Lower leg skin (tissue), 4 donors: Measurements from ENCODE around the gene GLS. TPM values are rescaled to one million over a fixed set of nuclear protein-coding genes. Genes with fewer than 3 reads are reported as not detected.

Experiments
- DNase-seq, 2 donors: peaks; one replicate each; pipeline ENCODE4 v3.0.0-alpha.2; 2019; ENCODE audit warnings: low spot score in 2 of 2
- H3K4me3 ChIP-seq: fragments of 200-600 bp; sonication (generic); 2 replicates; pipeline ENCODE4 v1.5.1; 2017; ENCODE audit warnings: mild to moderate bottlenecking, low read depth; ENCODE audit not compliant: poor library complexity, severe bottlenecking
- POLR2A ChIP-seq, 2 donors: fragments of 450-650 bp; IDR thresholded peaks; one replicate each; pipeline ENCODE4 v1.6.1; 2016 to 2017; ENCODE audit warnings: antibody characterized with exemption in 2 of 2, mild to moderate bottlenecking in 1 of 2, moderate library complexity in 1 of 2
- WGBS, 2 donors: methylation state at CpG; one replicate each; pipeline ENCODE4 v1.1.5; 2018; 5-methylcytosine and 5-hydroxymethylcytosine counted together
- intact Hi-C: fragments of 100-400 bp; cut with DNase I; formaldehyde crosslinking; loops from one replicate; pipeline ENCODE4 v1.15.0; 2023; ENCODE audit warnings: low total_unique reads
- total RNA-seq, 4 donors: library from RNA; depleted of rRNA; stranded (reverse); fragments of >200 nt; gene quantifications; one replicate each; pipeline ENCODE4 v1.1.0, GENCODE V29; 2016
- TF ChIP-seq, protein P1 (sequence below), 3 donors: fragments of 450-650 bp; IDR thresholded peaks; one replicate each; pipeline ENCODE4 v1.5.1; 2016; ENCODE audit warnings: antibody characterized with exemption in 3 of 3, mild to moderate bottlenecking in 3 of 3, moderate library complexity in 2 of 3

The GLS gene
- total RNA-seq, 4 donors from 2014 or later = 55.3 to 86.2 (median 67.6) TPM

DNA sequence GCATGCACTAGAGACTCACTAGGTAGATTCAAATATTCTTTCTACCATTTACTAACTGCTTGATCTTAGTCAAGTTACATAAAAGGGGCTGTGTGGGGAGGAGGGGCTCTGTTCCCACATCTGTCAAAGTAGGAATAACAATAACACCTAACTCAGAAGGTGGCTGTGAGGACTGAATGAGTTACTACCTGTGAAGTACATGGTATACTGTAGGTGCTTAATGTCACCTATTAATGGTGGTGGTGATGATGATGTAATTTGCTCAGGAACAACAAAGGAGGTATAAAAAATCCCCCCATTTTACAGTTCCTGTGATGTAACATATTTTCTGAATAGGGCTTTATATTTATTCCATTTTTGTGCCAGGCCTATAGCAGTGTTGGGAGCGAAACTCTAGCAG, 92.6 kb downstream of the GLS start:
- TF ChIP-seq POLR2A (IDR thresholded peaks at IDR 0.05) = no peak
- TF ChIP-seq, protein P1, sequence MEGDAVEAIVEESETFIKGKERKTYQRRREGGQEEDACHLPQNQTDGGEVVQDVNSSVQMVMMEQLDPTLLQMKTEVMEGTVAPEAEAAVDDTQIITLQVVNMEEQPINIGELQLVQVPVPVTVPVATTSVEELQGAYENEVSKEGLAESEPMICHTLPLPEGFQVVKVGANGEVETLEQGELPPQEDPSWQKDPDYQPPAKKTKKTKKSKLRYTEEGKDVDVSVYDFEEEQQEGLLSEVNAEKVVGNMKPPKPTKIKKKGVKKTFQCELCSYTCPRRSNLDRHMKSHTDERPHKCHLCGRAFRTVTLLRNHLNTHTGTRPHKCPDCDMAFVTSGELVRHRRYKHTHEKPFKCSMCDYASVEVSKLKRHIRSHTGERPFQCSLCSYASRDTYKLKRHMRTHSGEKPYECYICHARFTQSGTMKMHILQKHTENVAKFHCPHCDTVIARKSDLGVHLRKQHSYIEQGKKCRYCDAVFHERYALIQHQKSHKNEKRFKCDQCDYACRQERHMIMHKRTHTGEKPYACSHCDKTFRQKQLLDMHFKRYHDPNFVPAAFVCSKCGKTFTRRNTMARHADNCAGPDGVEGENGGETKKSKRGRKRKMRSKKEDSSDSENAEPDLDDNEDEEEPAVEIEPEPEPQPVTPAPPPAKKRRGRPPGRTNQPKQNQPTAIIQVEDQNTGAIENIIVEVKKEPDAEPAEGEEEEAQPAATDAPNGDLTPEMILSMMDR (IDR thresholded peaks at IDR 0.05) = no peak
- intact Hi-C loops = no loop called here
- DNase-seq = no peak
- no peak overlapping the region for H3K4me3 ChIP-seq
- WGBS, 2 donors = 98 to 100% methylated on average over 1 of the region's 1 CpG

DNA sequence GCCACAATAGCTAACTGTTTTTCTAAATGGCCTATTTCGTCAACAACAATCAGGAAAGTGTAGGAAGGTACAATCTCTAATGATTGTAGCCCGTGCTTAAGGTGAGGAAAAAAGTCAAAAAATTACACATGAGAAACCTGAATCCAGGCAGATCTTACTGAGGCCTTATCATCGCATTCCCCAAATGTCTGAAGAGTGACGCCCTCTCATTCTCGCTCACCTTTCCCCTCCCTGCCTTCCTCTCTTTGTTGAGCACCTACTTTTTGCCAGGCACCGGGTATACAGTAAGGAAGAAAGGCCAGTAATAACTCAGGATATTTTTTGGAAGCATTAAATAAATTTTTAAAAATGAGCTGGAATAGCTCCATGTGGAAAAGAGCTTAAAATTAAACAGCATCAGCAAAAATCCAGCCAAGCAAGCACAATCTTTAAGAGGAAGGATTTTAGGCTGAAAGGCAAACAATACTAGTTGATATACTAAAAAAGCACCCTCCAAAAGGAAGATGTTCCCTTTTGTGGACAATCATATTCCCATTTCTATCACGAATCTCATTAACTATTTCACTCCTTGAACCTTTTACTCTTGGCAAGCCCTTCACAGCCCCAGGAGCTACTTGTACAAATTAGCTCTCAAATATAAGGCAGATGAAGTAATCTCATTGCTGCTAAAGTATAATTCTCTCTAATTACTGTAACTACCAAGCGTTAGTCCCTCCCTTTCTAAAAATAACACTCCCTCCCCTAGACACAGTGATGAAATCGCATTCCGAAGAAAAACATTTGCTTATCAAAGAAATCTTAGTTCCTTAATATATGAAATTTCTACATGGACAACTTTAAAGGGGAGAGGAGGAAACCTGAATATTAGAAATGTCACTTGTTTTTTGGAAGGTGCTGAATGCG, 93.4 kb downstream of the GLS start:
- no peak for TF ChIP-seq POLR2A (IDR thresholded peaks at IDR 0.05)
- TF ChIP-seq, protein P1 (IDR thresholded peaks at IDR 0.05) = no peak
- no peak overlapping the region for H3K4me3 ChIP-seq
- DNase-seq = no peak
- 64 to 72% methylated on average over 11 of the region's 11 CpGs for WGBS, 2 donors
- intact Hi-C loops = no loop called here

- intact Hi-C loops = no loop called here
- 60 to 70% methylated on average over 12 of the region's 12 CpGs for WGBS, 2 donors
- DNase-seq = no peak
Measured at GRCh38 chr2:190974629-190975361, 94.2 kb downstream of the GLS start.

DNA sequence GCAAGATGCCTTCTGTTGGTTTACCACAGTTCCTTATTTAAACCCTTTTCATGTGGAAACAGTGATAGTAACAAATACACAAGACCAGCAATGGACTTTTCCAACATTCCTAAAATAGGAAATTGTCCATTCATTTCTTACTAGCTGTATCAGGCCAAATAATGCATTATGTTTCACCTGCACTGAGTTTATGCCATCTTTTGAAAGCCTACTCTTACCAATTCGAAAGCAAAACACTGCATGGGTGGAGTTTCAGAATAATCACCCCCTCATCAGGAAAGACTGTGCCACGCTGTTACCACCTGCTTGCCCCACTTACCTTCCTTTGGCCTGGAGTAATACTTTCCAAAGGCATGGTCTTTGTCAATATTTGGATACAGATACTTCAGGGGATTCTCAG, 95.9 kb downstream of the GLS start:
- no peak for DNase-seq
- no peak for TF ChIP-seq POLR2A (IDR thresholded peaks at IDR 0.05)
- TF ChIP-seq, protein P1 (IDR thresholded peaks at IDR 0.05) = no peak

More at GRCh38 chr2:190974629-190975361, 94.2 kb downstream of the GLS start:
- TF ChIP-seq POLR2A (IDR thresholded peaks at IDR 0.05) = no peak
- no peak overlapping the region for H3K4me3 ChIP-seq

GRCh38 chr2:190977505-190977904, 96.9 kb downstream of the GLS start:
- intact Hi-C loops = no loop called here
- 90 to 92% methylated on average over 5 of the region's 5 CpGs for WGBS, 2 donors
- H3K4me3 ChIP-seq = no peak overlapping the region
- DNase-seq = no peak
- no peak for TF ChIP-seq POLR2A (IDR thresholded peaks at IDR 0.05)
- TF ChIP-seq, protein P1 (IDR thresholded peaks at IDR 0.05) = no peak

More for the DNA sequence above, 95.9 kb downstream of the GLS start:
- H3K4me3 ChIP-seq = no peak overlapping the region
- intact Hi-C loops = no loop called here
- WGBS, 2 donors = 91 to 93% methylated on average over 2 of the region's 2 CpGs

DNA sequence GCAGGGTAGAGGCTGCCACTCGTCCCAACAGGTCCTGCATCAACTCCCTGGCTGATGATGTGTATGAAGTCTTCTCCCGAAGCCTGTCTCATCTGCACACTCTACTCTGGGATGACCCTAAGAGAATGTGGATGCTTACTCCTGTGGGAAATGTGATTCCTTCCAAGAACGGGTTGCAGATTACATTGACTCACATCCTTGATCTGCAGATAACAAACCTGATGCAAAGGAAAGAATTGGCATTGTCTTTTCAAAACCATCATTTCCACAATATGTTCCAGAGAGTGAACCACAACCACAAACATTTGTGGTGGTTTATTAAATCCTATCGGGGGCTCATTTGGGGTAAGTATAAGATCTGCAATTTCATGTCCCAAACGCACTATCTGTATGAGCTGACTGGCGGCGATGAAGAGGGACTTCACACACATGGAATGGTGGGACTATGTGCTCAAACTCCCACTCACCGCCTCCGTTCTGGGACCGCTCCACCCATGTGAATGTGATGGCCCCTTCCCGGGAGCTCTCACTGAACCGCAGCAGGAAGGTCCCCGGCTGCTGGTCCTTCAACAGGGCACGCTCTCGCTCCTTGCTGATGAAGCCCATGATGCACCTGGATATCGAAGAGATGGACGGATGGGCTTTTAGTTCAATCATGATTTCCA, 97.9 kb downstream of the GLS start:
- intact Hi-C loops = no loop called here
- TF ChIP-seq, protein P1 (IDR thresholded peaks at IDR 0.05) = no peak
- TF ChIP-seq POLR2A (IDR thresholded peaks at IDR 0.05) = no peak
- no peak for DNase-seq
- H3K4me3 ChIP-seq = no peak overlapping the region
- WGBS, 2 donors = 91 to 94% methylated on average over 17 of the region's 17 CpGs
